CD8-positive, alpha-beta memory T cell (primary cell): ENCODE measurements around the gene TBC1D22B. TPM values are rescaled to one million over a fixed set of nuclear protein-coding genes. Genes with fewer than 3 reads are reported as not detected.

ENCODE experiments used
- CTCF ChIA-PET: fragments of 350-600 bp; sonication (Branson Sonifier 250); formaldehyde crosslinking; loops from one replicate; lab custom pipeline; 2021; ENCODE audit warnings: antibody characterized with exemption; lab: Charles Lee
- POLR2A ChIA-PET: fragments of 350-600 bp; sonication (Branson Sonifier 250); formaldehyde crosslinking; loops from one replicate; lab custom pipeline; 2021; ENCODE audit warnings: antibody characterized with exemption; lab: Charles Lee
- DNase-seq, 5 donors: peaks; one replicate each; pipeline versions ENCODE4 v3.0.0 to v3.0.0-alpha.2; 2020 to 2022; ENCODE audit warnings: mixed read lengths in 1 of 5
- H3K27ac ChIP-seq: one replicate; pipeline ENCODE4 v1.7.0; 2013; ENCODE audit warnings: low read depth, mild to moderate bottlenecking, low read length, moderate library complexity
- H3K27me3 ChIP-seq: 2 replicates; pipeline ENCODE4 v1.7.0; 2013; ENCODE audit warnings: low read length, mild to moderate bottlenecking; ENCODE audit not compliant: insufficient read depth, poor library complexity, severe bottlenecking
- H3K36me3 ChIP-seq: 2 replicates; pipeline ENCODE4 v1.7.0; 2013; ENCODE audit warnings: mild to moderate bottlenecking, low read length, moderate library complexity; ENCODE audit not compliant: insufficient read depth
- H3K4me1 ChIP-seq: 2 replicates; pipeline ENCODE4 v1.7.0; 2013; ENCODE audit warnings: mild to moderate bottlenecking, low read length, moderate library complexity; ENCODE audit not compliant: insufficient read depth
- H3K4me3 ChIP-seq: 2 replicates; pipeline ENCODE4 v1.7.0; 2013; ENCODE audit warnings: mild to moderate bottlenecking, low read length
- H3K9me3 ChIP-seq: 2 replicates; pipeline ENCODE4 v1.7.0; 2013; ENCODE audit warnings: mild to moderate bottlenecking, low read length
- H3K27ac Mint-ChIP-seq, 8 donors: one replicate each; pipeline ENCODE4 v1.8.0; 2020 to 2021; ENCODE audit warnings: mixed read lengths in 8 of 8, mild to moderate bottlenecking in 6 of 8, inconsistent platforms in 3 of 8, moderate library complexity in 3 of 8
- H3K27me3 Mint-ChIP-seq, 2 donors: one replicate each; pipeline ENCODE4 v1.8.0; 2020 to 2021; ENCODE audit warnings: mixed read lengths in 2 of 2, mild to moderate bottlenecking in 1 of 2, moderate library complexity in 1 of 2
- H3K36me3 Mint-ChIP-seq, 3 donors: one replicate each; pipeline ENCODE4 v1.8.0; 2020 to 2021; ENCODE audit warnings: mixed read lengths in 3 of 3, inconsistent platforms in 1 of 3, mild to moderate bottlenecking in 1 of 3
- H3K4me1 Mint-ChIP-seq, 3 donors: one replicate each; pipeline ENCODE4 v1.8.0; 2020 to 2021; ENCODE audit warnings: mixed read lengths in 3 of 3, inconsistent platforms in 1 of 3, mild to moderate bottlenecking in 1 of 3
- H3K4me3 Mint-ChIP-seq, 7 donors: one replicate each; pipeline ENCODE4 v1.8.0; 2020 to 2021; ENCODE audit warnings: mixed read lengths in 7 of 7, mild to moderate bottlenecking in 6 of 7, moderate library complexity in 4 of 7, inconsistent platforms in 2 of 7
- H3K9me3 Mint-ChIP-seq, 5 donors: one replicate each; pipeline ENCODE4 v1.8.0; 2020 to 2022; ENCODE audit warnings: mixed read lengths in 5 of 5, mild to moderate bottlenecking in 3 of 5, moderate library complexity in 2 of 5, inconsistent platforms in 1 of 5
- polyA plus RNA-seq: library from polyadenylated mRNA; unstranded; fragments of 300-500 nt; fragmentation: Illumina TruSeq; gene quantifications from one replicate; pipeline ENCODE4 v1.2.3, GENCODE V29; 2021
- total RNA-seq, 2 experiments: library from RNA; stranded (reverse); gene quantifications; one replicate each; pipeline ENCODE4 v1.2.3, GENCODE V29; 2021

The TBC1D22B gene
- total and polyA plus RNA-seq, 3 experiments from 2014 or later: 11.2 to 14.4 (median 14.4) TPM

GRCh38 chr6:37347670-37348111 lies 90.1 kb downstream of the TBC1D22B start:
- Mint-ChIP-seq H3K27me3 (peaks cover 5 to 25% of the 10 kb centered on the region in 2 donors), H3K36me3 (no peaks in the 10 kb centered on the region), H3K4me1 (no peaks in the 10 kb centered on the region), H3K4me3 (no peak overlapping the region), H3K9me3 (no peaks in the 10 kb centered on the region), H3K27ac (no peak overlapping the region)
- no peaks in the 10 kb centered on the region for H3K4me1 ChIP-seq
- no peak for DNase-seq
- H3K27ac ChIP-seq: no peak overlapping the region
- CTCF ChIA-PET: no interaction called here
- no peaks in the 10 kb centered on the region for H3K27me3 ChIP-seq
- H3K4me3 ChIP-seq: no peak overlapping the region
- POLR2A ChIA-PET: no interaction called here
- H3K36me3 ChIP-seq: no peaks in the 10 kb centered on the region
- no peaks in the 10 kb centered on the region for H3K9me3 ChIP-seq

DNA sequence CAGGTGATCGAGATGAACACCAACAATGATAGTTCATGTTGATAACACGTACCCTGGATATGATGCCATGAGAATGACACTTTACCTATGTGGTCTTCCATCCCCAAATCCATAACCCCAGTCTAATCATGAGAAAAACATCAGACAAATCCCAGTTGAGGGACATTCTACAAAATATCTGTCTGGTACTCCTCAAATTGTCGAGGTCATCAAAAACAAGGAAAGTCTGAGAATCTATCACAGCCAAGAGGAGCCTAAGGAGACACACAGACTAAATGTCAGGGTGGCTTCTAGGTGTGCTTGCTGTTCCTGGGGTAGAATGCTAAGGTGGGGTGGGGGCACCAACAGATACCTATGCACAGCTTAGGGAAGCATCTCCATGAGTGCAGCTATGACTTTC lies 93.5 kb downstream of the TBC1D22B start:
- peaks cover 19% of the 10 kb centered on the region for H3K4me1 ChIP-seq
- Mint-ChIP-seq H3K27me3 (peaks cover 5 to 7% of the 10 kb centered on the region in 2 donors), H3K27ac (no peak overlapping the region), H3K4me3 (peak overlapping the region in 1 of 7 donors; percentile 31), H3K36me3 (peaks cover 0 to 7% (median 0%) of the 10 kb centered on the region in 3 donors), H3K4me1 (peaks cover 20 to 25% (median 22%) of the 10 kb centered on the region in 3 donors), H3K9me3 (no peaks in the 10 kb centered on the region)
- H3K4me3 ChIP-seq: no peak overlapping the region
- ChIA-PET CTCF (no interaction called here), POLR2A (no interaction called here)
- no peaks in the 10 kb centered on the region for H3K27me3 ChIP-seq
- DNase-seq: no peak
- no peak overlapping the region for H3K27ac ChIP-seq
- no peaks in the 10 kb centered on the region for H3K9me3 ChIP-seq
- no peaks in the 10 kb centered on the region for H3K36me3 ChIP-seq

- Histone ChIP-seq H3K4me1 (peaks cover 21% of the 10 kb centered on the region), H3K27ac (no peak overlapping the region), H3K36me3 (no peaks in the 10 kb centered on the region), H3K9me3 (no peaks in the 10 kb centered on the region), H3K4me3 (no peak overlapping the region), H3K27me3 (no peaks in the 10 kb centered on the region)
- H3K27me3 Mint-ChIP-seq: peaks cover 0 to 2% of the 10 kb centered on the region in 2 donors
- ChIA-PET POLR2A (interaction anchor here (0.7 kb wide), 1 partner anchor 1351 kb away, joined by 3 read pairs; no protein-coding TSS in a partner anchor), CTCF (no interaction called here)
- peak overlapping the region in 6 of 7 donors; percentile 8 to 67 (median 56) for H3K4me3 Mint-ChIP-seq
- no peak for DNase-seq
- H3K4me1 Mint-ChIP-seq: peaks cover 24 to 37% (median 33%) of the 10 kb centered on the region in 3 donors
- H3K36me3 Mint-ChIP-seq: peaks cover 0 to 7% (median 0%) of the 10 kb centered on the region in 3 donors
- H3K9me3 Mint-ChIP-seq: no peaks in the 10 kb centered on the region
- peak overlapping the region in 3 of 8 donors; percentile 16 to 89 (median 48) for H3K27ac Mint-ChIP-seq
These were observed 94.8 kb downstream of the TBC1D22B start for GRCh38 chr6:37352384-37352783.

GRCh38 chr6:37353761-37354525 lies 96.4 kb downstream of the TBC1D22B start, which contains the start of gene RNF8:
Gene RNF8 (plus strand): TSS chr6:37353983. CDS start chr6:37354165, 182 bp downstream.
- DNase-seq: peak; percentile 84 to 91 (median 87)
- H3K27me3 ChIP-seq: no peaks in the 10 kb centered on the region
- Mint-ChIP-seq H3K4me3 (peak within 1 kb of the TSS; percentile 93 to 98 (median 96)), H3K27me3 (no peaks in the 10 kb centered on the region), H3K36me3 (peaks cover 0 to 7% (median 0%) of the 10 kb centered on the region in 3 donors), H3K27ac (peak within 1 kb of the TSS; percentile 45 to 95 (median 86)), H3K4me1 (peaks cover 33 to 49% (median 46%) of the 10 kb centered on the region in 3 donors), H3K9me3 (no peaks in the 10 kb centered on the region)
- no peaks in the 10 kb centered on the region for H3K9me3 ChIP-seq
- ChIA-PET POLR2A (interaction anchor here (0.6 kb wide), 1 partner anchor 368 kb away, joined by 3 read pairs; the partner anchor contains the start of gene MTCH1), CTCF (interaction anchor here (0.5 kb wide), 1 partner anchor 22 kb away, joined by 4 read pairs; no protein-coding TSS in a partner anchor)
- peak within 1 kb of the TSS; percentile 89 for H3K4me3 ChIP-seq
- H3K4me1 ChIP-seq: peaks cover 21% of the 10 kb centered on the region
- H3K27ac ChIP-seq: peak within 1 kb of the TSS; percentile 73
- H3K36me3 ChIP-seq: no peaks in the 10 kb centered on the region

- Histone ChIP-seq H3K4me3 (peak overlapping the region; percentile 89), H3K9me3 (no peaks in the 10 kb centered on the region), H3K4me1 (peaks cover 21% of the 10 kb centered on the region), H3K27ac (peak overlapping the region; percentile 73), H3K36me3 (no peaks in the 10 kb centered on the region), H3K27me3 (no peaks in the 10 kb centered on the region)
- Mint-ChIP-seq H3K27ac (peak overlapping the region in 6 of 8 donors; percentile 45 to 95 (median 89)), H3K36me3 (peaks cover 0 to 12% (median 1%) of the 10 kb centered on the region in 3 donors), H3K4me1 (peaks cover 33 to 49% (median 46%) of the 10 kb centered on the region in 3 donors), H3K27me3 (no peaks in the 10 kb centered on the region), H3K4me3 (peak overlapping the region; percentile 93 to 98 (median 96)), H3K9me3 (no peaks in the 10 kb centered on the region)
- ChIA-PET POLR2A (no interaction called here), CTCF (interaction anchor here (0.5 kb wide), 1 partner anchor 22 kb away, joined by 4 read pairs; no protein-coding TSS in a partner anchor)
- peak in 1 of 5 donors; percentile 5 for DNase-seq
These were observed 97.2 kb downstream of the TBC1D22B start for GRCh38 chr6:37354526-37355384.

DNA sequence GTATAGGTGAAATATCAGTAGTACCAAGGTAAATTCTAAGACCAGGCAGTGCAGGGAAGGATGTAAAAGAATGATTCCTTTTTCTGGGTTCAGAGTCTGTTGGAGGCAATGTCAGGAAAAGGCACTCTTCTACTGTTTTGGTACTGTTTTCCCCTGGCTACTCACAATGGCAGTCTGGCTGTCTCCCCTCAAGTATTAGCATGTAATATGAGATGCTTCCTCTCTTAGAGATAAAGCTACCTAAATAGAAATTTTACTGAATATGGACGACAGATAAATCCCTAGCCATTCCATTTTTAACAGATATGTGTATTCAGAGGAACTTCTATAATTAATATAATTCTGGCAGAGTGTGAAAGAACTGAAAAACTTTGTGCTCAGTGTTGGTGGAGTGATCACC lies 99.7 kb downstream of the TBC1D22B start:
- H3K36me3 ChIP-seq: no peaks in the 10 kb centered on the region
- no peak for DNase-seq
- peaks cover 33 to 51% (median 46%) of the 10 kb centered on the region in 3 donors for H3K4me1 Mint-ChIP-seq
- no peak overlapping the region for H3K27ac ChIP-seq
- no peaks in the 10 kb centered on the region for H3K9me3 ChIP-seq
- POLR2A ChIA-PET: no interaction called here
- CTCF ChIA-PET: no interaction called here
- H3K27me3 ChIP-seq: no peaks in the 10 kb centered on the region
- no peaks in the 10 kb centered on the region for H3K27me3 Mint-ChIP-seq
- H3K27ac Mint-ChIP-seq: no peak overlapping the region
- peak overlapping the region in 1 of 7 donors; percentile 94 for H3K4me3 Mint-ChIP-seq
- peaks cover 0 to 35% (median 8%) of the 10 kb centered on the region in 3 donors for H3K36me3 Mint-ChIP-seq
- H3K4me3 ChIP-seq: no peak overlapping the region
- peaks cover 21% of the 10 kb centered on the region for H3K4me1 ChIP-seq
- no peaks in the 10 kb centered on the region for H3K9me3 Mint-ChIP-seq

DNA sequence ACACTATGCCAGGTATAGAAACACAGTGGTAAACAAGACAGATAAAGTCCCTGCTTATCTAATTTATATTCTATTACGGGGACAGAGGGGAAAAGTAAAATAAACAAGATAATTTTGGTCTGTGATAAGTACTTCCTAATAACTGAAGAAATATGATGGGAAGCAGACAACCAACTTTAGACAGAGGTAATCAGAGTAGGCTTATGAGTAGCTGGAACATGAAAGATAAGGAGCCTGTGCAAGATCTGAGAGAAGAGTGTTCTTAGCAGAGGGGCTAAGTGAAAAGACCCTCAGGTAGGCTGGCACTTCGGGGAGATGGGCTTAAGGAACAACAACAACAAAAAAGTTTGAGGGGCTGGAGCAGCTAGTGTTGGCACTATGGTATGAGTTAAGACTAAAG lies 100.3 kb downstream of the TBC1D22B start:
- peaks cover 33 to 51% (median 46%) of the 10 kb centered on the region in 3 donors for H3K4me1 Mint-ChIP-seq
- Histone ChIP-seq H3K27me3 (no peaks in the 10 kb centered on the region), H3K36me3 (no peaks in the 10 kb centered on the region), H3K4me1 (peaks cover 21% of the 10 kb centered on the region), H3K27ac (no peak overlapping the region), H3K9me3 (no peaks in the 10 kb centered on the region), H3K4me3 (no peak overlapping the region)
- H3K9me3 Mint-ChIP-seq: no peaks in the 10 kb centered on the region
- no peaks in the 10 kb centered on the region for H3K27me3 Mint-ChIP-seq
- H3K36me3 Mint-ChIP-seq: peaks cover 0 to 39% (median 8%) of the 10 kb centered on the region in 3 donors
- POLR2A ChIA-PET: no interaction called here
- H3K27ac Mint-ChIP-seq: no peak overlapping the region
- CTCF ChIA-PET: interaction anchor here (0.5 kb wide), 1 partner anchor 347 kb away, joined by 3 read pairs; no protein-coding TSS in a partner anchor
- no peak for DNase-seq
- H3K4me3 Mint-ChIP-seq: peak overlapping the region in 2 of 7 donors; percentile 4 to 22
